ENCODE measurements around the gene TRUB2. TPM values are rescaled to one million over a fixed set of nuclear protein-coding genes. Genes with fewer than 3 reads are reported as not detected.

The TRUB2 gene
- total and polyA plus RNA-seq, 2 of the 13 experiments (the other 11 are each of a cell fraction or from before 2014, with no cell fraction given) = 22.3 to 41.2 TPM

- no peak for TF ChIP-seq ZNF777 (CRISPR knock-in tag; IDR thresholded peaks at IDR 0.05)
- no peak for TF ChIP-seq ZNF7 (CRISPR knock-in tag; IDR thresholded peaks at IDR 0.05)
Measured at GRCh38 chr9:128335161-128335560, 12.9 kb upstream of the TRUB2 start (continued).

- Histone ChIP-seq H3K27ac (ENCODE audit: extremely low read length, insufficient read depth, low read length) (peak overlapping the region; percentile 21), H3K9me3 (ENCODE audit: low read length) (no peaks in the 10 kb centered on the region), H3K27me3 (ENCODE audit: control insufficient read depth in 1 of 2, insufficient read depth in 2 of 2, low read length in 2 of 2) (no peaks in the 10 kb centered on the region), H4K20me1 (ENCODE audit: insufficient read depth, low read length) (no peaks in the 10 kb centered on the region), H3K4me2 (ENCODE audit: low read depth, low read length) (no peak overlapping the region), H2AFZ (ENCODE audit: low read length) (no peak overlapping the region), H3K79me2 (ENCODE audit: insufficient read depth, low read length) (no peaks in the 10 kb centered on the region), H3K4me3 (replicated peaks in 1 of 3; ENCODE audit: insufficient read depth in 1 of 3, low read depth in 2 of 3, low read length in 3 of 3) (no peak overlapping the region), H3K9ac (ENCODE audit: insufficient read depth, low read depth, low read length) (no peak overlapping the region), H3K4me1 (ENCODE audit: insufficient read depth, low read length) (peaks cover 16% of the 10 kb centered on the region), H3K36me3 (replicated peaks in 1 of 2; ENCODE audit: control insufficient read depth in 1 of 2, insufficient read depth in 2 of 2, low read length in 2 of 2) (peaks cover 8 to 26% of the 10 kb centered on the region in 2 experiments; a peak in 4 of 5 replicates)
- BruUV-seq (replicated peaks) = no TSS peak
- ATAC-seq = peak; percentile 54
- no peak for TF ChIP-seq SIN3B (IDR thresholded peaks at IDR 0.05; ENCODE audit: low read length)
- TF ChIP-seq ZBED4 (CRISPR knock-in tag; IDR thresholded peaks at IDR 0.05; ENCODE audit: borderline replicate concordance) = no peak
- no peak for TF ChIP-seq RORA (CRISPR knock-in tag; IDR thresholded peaks at IDR 0.05)
- no peak for TF ChIP-seq HMGXB3 (CRISPR knock-in tag; IDR thresholded peaks at IDR 0.05; ENCODE audit: borderline replicate concordance)
- no peak for TF ChIP-seq ZNF770 (CRISPR knock-in tag; IDR thresholded peaks at IDR 0.05)
- TF ChIP-seq HNF4A (CRISPR knock-in tag; IDR thresholded peaks at IDR 0.05) = peak; percentile 20; the same call in 1 of the 2 replicates
- peak; percentile 28; the same call in 1 of the 2 replicates for TF ChIP-seq SALL1 (CRISPR knock-in tag; IDR thresholded peaks at IDR 0.05)
- TF ChIP-seq NFYB (CRISPR knock-in tag; IDR thresholded peaks at IDR 0.05) = no peak
- TF ChIP-seq ZNF460 (CRISPR knock-in tag; IDR thresholded peaks at IDR 0.05; ENCODE audit: borderline replicate concordance) = no peak
- POLR2A ChIA-PET = interaction anchor here (0.8 to 1.3 kb wide), 2 partner anchors 27 to 57 kb away, joined by 3 to 4 read pairs; partner anchors contain the start of genes GOLGA2 and SWI5
- 80% methylated on average over 1 of the region's 11 CpGs for WGBS (ENCODE audit: low lambda C conversion rate)
- no peak for FAIRE-seq
- peak; percentile 21 for DNase-seq (ENCODE audit: low spot score)
- intact Hi-C loops (cut with micrococcal nuclease; ENCODE audit: unreplicated experiment) (no loop called here), in situ Hi-C loops (cut with HindIII; ENCODE audit: extremely low pct_ligation_motif_present, low pct_unique_long_range_greater_than_20kb) (no loop called here)
- CTCF ChIA-PET (ENCODE audit: low intra/inter-chr PET ratio, low total read pairs) = no interaction called here
Measured at GRCh38 chr9:128333451-128333869, 11.2 kb upstream of the TRUB2 start.
